H4 (cell line): ENCODE measurements around the gene ANKS6. TPM values are rescaled to one million over a fixed set of nuclear protein-coding genes. Genes with fewer than 3 reads are reported as not detected.

Experiments
- DNase-seq: peaks from one replicate; pipeline ENCODE4 v3.0.0-alpha.2; 2015; ENCODE audit warnings: low spot score
- total RNA-seq: library from RNA; depleted of rRNA; stranded (reverse); fragments of >200 nt; shearing (Covaris generic); gene quantifications from 2 replicates; pipeline ENCODE4 v1.2.3, GENCODE V29; 2014

ANKS6 gene
- total RNA-seq, 1 experiment from 2014 or later: 12.6 TPM

GRCh38 chr9:98772364-98773155 is 23.8 kb downstream of the ANKS6 start:
- no peak for DNase-seq

GRCh38 chr9:98771209-98771874 is 25.0 kb downstream of the ANKS6 start:
- no peak for DNase-seq

- DNase-seq: no peak
These were observed 25.6 kb downstream of the ANKS6 start for GRCh38 chr9:98770717-98771116.

- DNase-seq: no peak
These were observed 28.0 kb downstream of the ANKS6 start for GRCh38 chr9:98768344-98768743.

- DNase-seq: no peak
These were observed 28.4 kb downstream of the ANKS6 start for GRCh38 chr9:98767915-98768314.

- no peak for DNase-seq
These were observed 29.2 kb downstream of the ANKS6 start for GRCh38 chr9:98767196-98767595.

- no peak for DNase-seq
These were observed 29.8 kb downstream of the ANKS6 start for GRCh38 chr9:98766586-98766985.

- no peak for DNase-seq
These were observed 31.1 kb downstream of the ANKS6 start for GRCh38 chr9:98765256-98765655.

- DNase-seq: no peak
These were observed 32.2 kb downstream of the ANKS6 start for GRCh38 chr9:98763986-98764745.

GRCh38 chr9:98760231-98760630 is 36.1 kb downstream of the ANKS6 start:
- no peak for DNase-seq

- no peak for DNase-seq
These were observed 41.2 kb downstream of the ANKS6 start for GRCh38 chr9:98755006-98755618.

GRCh38 chr9:98751210-98751609 is 45.1 kb downstream of the ANKS6 start:
- no peak for DNase-seq

- DNase-seq: no peak
These were observed 45.8 kb downstream of the ANKS6 start for GRCh38 chr9:98750364-98751060.

GRCh38 chr9:98747476-98747875 is 48.9 kb downstream of the ANKS6 start:
- no peak for DNase-seq

- no peak for DNase-seq
These were observed 50.9 kb downstream of the ANKS6 start for GRCh38 chr9:98745470-98745869.

GRCh38 chr9:98743818-98744611 is 52.3 kb downstream of the ANKS6 start:
- no peak for DNase-seq

GRCh38 chr9:98743329-98743728 is 53.0 kb downstream of the ANKS6 start:
- no peak for DNase-seq

GRCh38 chr9:98742325-98743280 is 53.8 kb downstream of the ANKS6 start:
- no peak for DNase-seq

- no peak for DNase-seq
These were observed 56.0 kb downstream of the ANKS6 start for GRCh38 chr9:98740226-98740881.
